A673 (cell line): Measurements from ENCODE around the gene PLXDC2.

Experiments
- EZH2 ChIP-seq: fragments of 200-600 bp; sonication (generic); IDR thresholded peaks from 2 replicates; pipeline ENCODE4 v1.6.1; 2017; ENCODE audit warnings: borderline replicate concordance, low read depth, mild to moderate bottlenecking, mixed read lengths, antibody characterized with exemption, low read length; ENCODE audit not compliant: poor library complexity, severe bottlenecking
- TF ChIP-seq, protein P1 (sequence below): fragments of 300-800, 200-600 bp; sonication (generic); conservative IDR thresholded peaks from 2 replicates; pipeline ENCODE4 v1.5.1; 2017; ENCODE audit warnings: low read depth, mild to moderate bottlenecking, antibody characterized with exemption, low read length, moderate library complexity, mixed read lengths

DNA sequence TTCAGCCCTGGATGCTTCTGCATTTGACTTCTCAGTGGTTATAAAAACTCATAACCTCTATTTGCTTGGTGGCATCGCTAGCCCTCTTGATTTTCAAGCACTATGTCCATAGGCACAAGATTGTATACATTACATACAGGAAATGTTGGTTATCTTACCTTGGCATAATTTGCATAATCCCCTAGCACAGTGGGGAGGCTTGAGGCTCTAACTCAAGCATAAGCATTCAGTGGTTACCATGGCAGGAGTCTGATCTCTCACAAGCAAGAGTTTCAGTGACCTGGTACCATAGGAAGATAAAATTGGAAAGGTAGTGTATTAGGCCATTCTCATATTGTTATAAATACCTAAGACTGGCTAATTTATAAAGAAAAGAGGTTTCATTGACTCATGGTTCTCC, 121.8 kb downstream of the PLXDC2 start:
- TF ChIP-seq, protein P1, sequence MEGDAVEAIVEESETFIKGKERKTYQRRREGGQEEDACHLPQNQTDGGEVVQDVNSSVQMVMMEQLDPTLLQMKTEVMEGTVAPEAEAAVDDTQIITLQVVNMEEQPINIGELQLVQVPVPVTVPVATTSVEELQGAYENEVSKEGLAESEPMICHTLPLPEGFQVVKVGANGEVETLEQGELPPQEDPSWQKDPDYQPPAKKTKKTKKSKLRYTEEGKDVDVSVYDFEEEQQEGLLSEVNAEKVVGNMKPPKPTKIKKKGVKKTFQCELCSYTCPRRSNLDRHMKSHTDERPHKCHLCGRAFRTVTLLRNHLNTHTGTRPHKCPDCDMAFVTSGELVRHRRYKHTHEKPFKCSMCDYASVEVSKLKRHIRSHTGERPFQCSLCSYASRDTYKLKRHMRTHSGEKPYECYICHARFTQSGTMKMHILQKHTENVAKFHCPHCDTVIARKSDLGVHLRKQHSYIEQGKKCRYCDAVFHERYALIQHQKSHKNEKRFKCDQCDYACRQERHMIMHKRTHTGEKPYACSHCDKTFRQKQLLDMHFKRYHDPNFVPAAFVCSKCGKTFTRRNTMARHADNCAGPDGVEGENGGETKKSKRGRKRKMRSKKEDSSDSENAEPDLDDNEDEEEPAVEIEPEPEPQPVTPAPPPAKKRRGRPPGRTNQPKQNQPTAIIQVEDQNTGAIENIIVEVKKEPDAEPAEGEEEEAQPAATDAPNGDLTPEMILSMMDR, result no peak
- TF ChIP-seq EZH2, result no peak
